ENCODE results near the gene IAH1.

Gene IAH1

GRCh38 chr2:9527995-9528787 lies 53.8 kb downstream of the IAH1 start:
- CTCF ChIA-PET: no interaction called here
- H3K4me3 ChIP-seq (ENCODE audit: low read depth, low read length): no peak overlapping the region
- no peak for DNase-seq (ENCODE audit: low read depth, low spot score)
- no peak for TF ChIP-seq CTCF (IDR thresholded peaks at IDR 0.05; ENCODE audit: insufficient read depth, low read length, missing control alignments)
- POLR2A ChIA-PET: no interaction called here

DNA sequence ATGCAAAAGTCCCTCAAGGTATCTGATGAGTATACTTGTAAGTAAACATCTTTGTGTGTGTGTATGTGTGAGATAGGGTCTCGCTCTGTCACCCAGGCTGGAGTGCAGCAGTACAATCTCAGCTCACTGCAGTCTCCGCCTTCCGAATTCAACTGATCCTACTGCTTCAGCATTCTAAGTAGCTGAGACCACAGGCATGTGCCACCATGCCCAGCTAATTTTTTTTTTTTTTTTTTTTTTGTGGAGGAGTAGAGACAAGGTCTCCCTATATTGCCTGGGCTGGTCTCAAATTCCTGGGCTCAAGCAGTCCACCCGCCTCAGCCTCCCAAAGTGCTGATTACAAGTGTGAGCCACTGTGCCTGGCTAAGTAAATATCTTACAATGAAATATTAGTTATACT lies 58.1 kb downstream of the IAH1 start:
- no peak overlapping the region for H3K4me3 ChIP-seq (ENCODE audit: low read depth, low read length)
- TF ChIP-seq CTCF (IDR thresholded peaks at IDR 0.05; ENCODE audit: insufficient read depth, low read length, missing control alignments): no peak
- DNase-seq (ENCODE audit: low read depth, low spot score): no peak
- ChIA-PET POLR2A (no interaction called here), CTCF (interaction anchor here (0.8 to 1.5 kb wide), 2 partner anchors 23 to 267 kb away, joined by 3 to 4 read pairs; partner anchors contain the start of gene ADAM17)

DNA sequence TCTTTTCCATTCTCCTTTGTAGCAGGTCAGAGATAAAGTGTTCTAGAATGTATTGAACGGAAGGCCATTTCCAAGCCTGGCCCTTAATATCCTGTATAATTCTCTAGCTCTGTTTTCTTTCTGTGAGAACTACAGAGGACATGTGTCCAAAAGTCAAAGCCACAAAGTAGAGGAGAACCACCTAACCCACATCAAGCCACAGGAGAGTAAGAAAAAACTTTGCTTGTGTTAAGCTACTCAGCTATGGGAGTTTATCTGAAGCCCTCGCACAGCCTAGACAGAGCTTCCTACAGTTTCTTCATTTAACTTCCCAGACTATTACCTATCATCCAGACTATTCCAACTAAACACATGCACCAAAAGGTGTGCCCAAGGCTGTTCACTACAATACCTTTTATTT lies 59.3 kb downstream of the IAH1 start:
- CTCF ChIA-PET: interaction anchor here (0.8 to 1.5 kb wide), 3 partner anchors 38 to 266 kb away, joined by 3 to 4 read pairs (median 3); no protein-coding TSS in a partner anchor
- H3K4me3 ChIP-seq (ENCODE audit: low read depth, low read length): no peak overlapping the region
- POLR2A ChIA-PET: interaction anchor here (0.8 kb wide), 1 partner anchor 14 kb away, joined by 4 read pairs; no protein-coding TSS in a partner anchor
- TF ChIP-seq CTCF (IDR thresholded peaks at IDR 0.05; ENCODE audit: insufficient read depth, low read length, missing control alignments): no peak
- DNase-seq (ENCODE audit: low read depth, low spot score): no peak

- CTCF ChIA-PET: interaction anchor here (0.7 kb wide), 1 partner anchor 60 kb away, joined by 3 read pairs; no protein-coding TSS in a partner anchor
Observed at GRCh38 chr2:9535177-9535576, 60.8 kb downstream of the IAH1 start.

GRCh38 chr2:9536504-9536903 lies 62.2 kb downstream of the IAH1 start:
- DNase-seq (ENCODE audit: low read depth, low spot score): no peak
- CTCF ChIA-PET: interaction anchor here (0.7 to 1.5 kb wide), 3 partner anchors 19 to 234 kb away, joined by 3 to 7 read pairs (median 4); partner anchors contain the start of gene ADAM17
- POLR2A ChIA-PET: no interaction called here
- no peak for TF ChIP-seq CTCF (IDR thresholded peaks at IDR 0.05; ENCODE audit: insufficient read depth, low read length, missing control alignments)
- H3K4me3 ChIP-seq (ENCODE audit: low read depth, low read length): no peak overlapping the region

More at GRCh38 chr2:9535177-9535576, 60.8 kb downstream of the IAH1 start:
- H3K4me3 ChIP-seq (ENCODE audit: low read depth, low read length): no peak overlapping the region
- no peak for DNase-seq (ENCODE audit: low read depth, low spot score)
- TF ChIP-seq CTCF (IDR thresholded peaks at IDR 0.05; ENCODE audit: insufficient read depth, low read length, missing control alignments): no peak
- POLR2A ChIA-PET: no interaction called here

GRCh38 chr2:9538000-9538507 lies 63.7 kb downstream of the IAH1 start:
- CTCF ChIA-PET: interaction anchor here (1.5 kb wide), 1 partner anchor 17 kb away, joined by 7 read pairs; the partner anchor contains the start of gene ADAM17
- DNase-seq (ENCODE audit: low read depth, low spot score): no peak
- POLR2A ChIA-PET: no interaction called here
- TF ChIP-seq CTCF (IDR thresholded peaks at IDR 0.05; ENCODE audit: insufficient read depth, low read length, missing control alignments): no peak
- no peak overlapping the region for H3K4me3 ChIP-seq (ENCODE audit: low read depth, low read length)

Measured in AG04449 (cell line).